CD8-positive, alpha-beta memory T cell (primary cell): Measurements from ENCODE around the gene COQ10B. TPM values are rescaled to one million over a fixed set of nuclear protein-coding genes. Genes with fewer than 3 reads are reported as not detected.

Source experiments
- CTCF ChIA-PET: fragments of 350-600 bp; sonication (Branson Sonifier 250); formaldehyde crosslinking; loops from one replicate; lab custom pipeline; 2021; ENCODE audit warnings: antibody characterized with exemption; lab: Charles Lee
- POLR2A ChIA-PET: fragments of 350-600 bp; sonication (Branson Sonifier 250); formaldehyde crosslinking; loops from one replicate; lab custom pipeline; 2021; ENCODE audit warnings: antibody characterized with exemption; lab: Charles Lee
- DNase-seq, 5 donors: peaks; one replicate each; pipeline versions ENCODE4 v3.0.0 to v3.0.0-alpha.2; 2020 to 2022; ENCODE audit warnings: mixed read lengths in 1 of 5
- H3K27ac ChIP-seq: one replicate; pipeline ENCODE4 v1.7.0; 2013; ENCODE audit warnings: low read depth, mild to moderate bottlenecking, low read length, moderate library complexity
- H3K27me3 ChIP-seq: 2 replicates; pipeline ENCODE4 v1.7.0; 2013; ENCODE audit warnings: low read length, mild to moderate bottlenecking; ENCODE audit not compliant: insufficient read depth, poor library complexity, severe bottlenecking
- H3K36me3 ChIP-seq: 2 replicates; pipeline ENCODE4 v1.7.0; 2013; ENCODE audit warnings: mild to moderate bottlenecking, low read length, moderate library complexity; ENCODE audit not compliant: insufficient read depth
- H3K4me1 ChIP-seq: 2 replicates; pipeline ENCODE4 v1.7.0; 2013; ENCODE audit warnings: mild to moderate bottlenecking, low read length, moderate library complexity; ENCODE audit not compliant: insufficient read depth
- H3K4me3 ChIP-seq: 2 replicates; pipeline ENCODE4 v1.7.0; 2013; ENCODE audit warnings: mild to moderate bottlenecking, low read length
- H3K9me3 ChIP-seq: 2 replicates; pipeline ENCODE4 v1.7.0; 2013; ENCODE audit warnings: mild to moderate bottlenecking, low read length
- H3K27ac Mint-ChIP-seq, 8 donors: one replicate each; pipeline ENCODE4 v1.8.0; 2020 to 2021; ENCODE audit warnings: mixed read lengths in 8 of 8, mild to moderate bottlenecking in 6 of 8, inconsistent platforms in 3 of 8, moderate library complexity in 3 of 8
- H3K27me3 Mint-ChIP-seq, 2 donors: one replicate each; pipeline ENCODE4 v1.8.0; 2020 to 2021; ENCODE audit warnings: mixed read lengths in 2 of 2, mild to moderate bottlenecking in 1 of 2, moderate library complexity in 1 of 2
- H3K36me3 Mint-ChIP-seq, 3 donors: one replicate each; pipeline ENCODE4 v1.8.0; 2020 to 2021; ENCODE audit warnings: mixed read lengths in 3 of 3, inconsistent platforms in 1 of 3, mild to moderate bottlenecking in 1 of 3
- H3K4me1 Mint-ChIP-seq, 3 donors: one replicate each; pipeline ENCODE4 v1.8.0; 2020 to 2021; ENCODE audit warnings: mixed read lengths in 3 of 3, inconsistent platforms in 1 of 3, mild to moderate bottlenecking in 1 of 3
- H3K4me3 Mint-ChIP-seq, 7 donors: one replicate each; pipeline ENCODE4 v1.8.0; 2020 to 2021; ENCODE audit warnings: mixed read lengths in 7 of 7, mild to moderate bottlenecking in 6 of 7, moderate library complexity in 4 of 7, inconsistent platforms in 2 of 7
- H3K9me3 Mint-ChIP-seq, 5 donors: one replicate each; pipeline ENCODE4 v1.8.0; 2020 to 2022; ENCODE audit warnings: mixed read lengths in 5 of 5, mild to moderate bottlenecking in 3 of 5, moderate library complexity in 2 of 5, inconsistent platforms in 1 of 5
- polyA plus RNA-seq: library from polyadenylated mRNA; unstranded; fragments of 300-500 nt; fragmentation: Illumina TruSeq; gene quantifications from one replicate; pipeline ENCODE4 v1.2.3, GENCODE V29; 2021
- total RNA-seq, 2 experiments: library from RNA; stranded (reverse); gene quantifications; one replicate each; pipeline ENCODE4 v1.2.3, GENCODE V29; 2021

COQ10B gene
- total and polyA plus RNA-seq, 3 experiments from 2014 or later = 23.4 to 42.6 (median 23.7) TPM

GRCh38 chr2:197495433-197496134, 42.2 kb downstream of the COQ10B start:
- Mint-ChIP-seq H3K4me3 (no peak overlapping the region), H3K36me3 (peaks cover 0 to 83% (median 8%) of the 10 kb centered on the region in 3 donors), H3K9me3 (no peaks in the 10 kb centered on the region), H3K27ac (peak overlapping the region in 6 of 8 donors; percentile 10 to 88 (median 60)), H3K27me3 (no peaks in the 10 kb centered on the region), H3K4me1 (peaks cover 34 to 58% (median 46%) of the 10 kb centered on the region in 3 donors)
- Histone ChIP-seq H3K4me1 (peaks cover 32% of the 10 kb centered on the region), H3K27me3 (no peaks in the 10 kb centered on the region), H3K27ac (no peak overlapping the region), H3K36me3 (peaks cover 47% of the 10 kb centered on the region), H3K9me3 (no peaks in the 10 kb centered on the region), H3K4me3 (no peak overlapping the region)
- ChIA-PET CTCF (interaction anchor here (1.6 kb wide), 1 partner anchor 42 kb away, joined by 5 read pairs; the partner anchor contains the start of gene COQ10B), POLR2A (interaction anchor here (1.3 kb wide), 1 partner anchor 42 kb away, joined by 3 read pairs; the partner anchor contains the start of gene COQ10B)
- no peak for DNase-seq

- H3K4me1 ChIP-seq = peaks cover 38% of the 10 kb centered on the region
- Mint-ChIP-seq H3K4me1 (peaks cover 43 to 63% (median 57%) of the 10 kb centered on the region in 3 donors), H3K27ac (peak overlapping the region; percentile 58 to 99 (median 91)), H3K36me3 (peaks cover 0 to 78% (median 5%) of the 10 kb centered on the region in 3 donors), H3K9me3 (no peaks in the 10 kb centered on the region), H3K27me3 (no peaks in the 10 kb centered on the region), H3K4me3 (peak overlapping the region in 5 of 7 donors; percentile 42 to 90 (median 87))
- no peaks in the 10 kb centered on the region for H3K27me3 ChIP-seq
- DNase-seq = no peak
- POLR2A ChIA-PET = interaction anchor here (1.3 kb wide), 1 partner anchor 44 kb away, joined by 3 read pairs; the partner anchor contains the start of gene COQ10B
- H3K27ac ChIP-seq = no peak overlapping the region
- H3K4me3 ChIP-seq = no peak overlapping the region
- H3K36me3 ChIP-seq = peaks cover 35% of the 10 kb centered on the region
- H3K9me3 ChIP-seq = no peaks in the 10 kb centered on the region
- CTCF ChIA-PET = interaction anchor here (1.6 kb wide), 1 partner anchor 43 kb away, joined by 5 read pairs; the partner anchor contains the start of gene COQ10B
Observed at GRCh38 chr2:197496695-197497094, 43.3 kb downstream of the COQ10B start.

GRCh38 chr2:197497326-197497725, 44.0 kb downstream of the COQ10B start:
- ChIA-PET CTCF (interaction anchor here (1.0 to 1.6 kb wide), 2 partner anchors 44 to 384 kb away, joined by 3 to 5 read pairs; partner anchors contain the start of gene COQ10B), POLR2A (no interaction called here)
- Histone ChIP-seq H3K27me3 (no peaks in the 10 kb centered on the region), H3K27ac (no peak overlapping the region), H3K4me1 (peaks cover 44% of the 10 kb centered on the region), H3K36me3 (peaks cover 37% of the 10 kb centered on the region), H3K4me3 (peak overlapping the region; percentile 7), H3K9me3 (no peaks in the 10 kb centered on the region)
- DNase-seq = no peak
- peak overlapping the region; percentile 58 to 99 (median 96) for H3K27ac Mint-ChIP-seq
- no peaks in the 10 kb centered on the region for H3K27me3 Mint-ChIP-seq
- H3K4me3 Mint-ChIP-seq = peak overlapping the region; percentile 87 to 99 (median 90)
- peaks cover 50 to 69% (median 63%) of the 10 kb centered on the region in 3 donors for H3K4me1 Mint-ChIP-seq
- H3K9me3 Mint-ChIP-seq = no peaks in the 10 kb centered on the region
- peaks cover 0 to 81% (median 5%) of the 10 kb centered on the region in 3 donors for H3K36me3 Mint-ChIP-seq

GRCh38 chr2:197498235-197498936, 45.0 kb downstream of the COQ10B start:
- peak overlapping the region; percentile 95 for H3K4me3 ChIP-seq
- POLR2A ChIA-PET = interaction anchor here (0.6 to 6.4 kb wide), 4 partner anchors 14 to 63 kb away, joined by 12 to 101 read pairs (median 32); partner anchors contain the start of genes COQ10B, MOB4 and SF3B1
- H3K9me3 Mint-ChIP-seq = no peaks in the 10 kb centered on the region
- peaks cover 52% of the 10 kb centered on the region for H3K4me1 ChIP-seq
- peaks cover 30% of the 10 kb centered on the region for H3K36me3 ChIP-seq
- no peaks in the 10 kb centered on the region for H3K9me3 ChIP-seq
- no peaks in the 10 kb centered on the region for H3K27me3 ChIP-seq
- H3K36me3 Mint-ChIP-seq = peaks cover 0 to 82% (median 5%) of the 10 kb centered on the region in 3 donors
- H3K27ac ChIP-seq = peak overlapping the region; percentile 90
- no peak for DNase-seq
- CTCF ChIA-PET = interaction anchor here (0.8 to 3.4 kb wide), 5 partner anchors 10 to 385 kb away, joined by 3 to 10 read pairs (median 3); partner anchors contain the start of genes COQ10B and MARS2
- H3K27ac Mint-ChIP-seq = peak overlapping the region; percentile 86 to 99 (median 98)
- peaks cover 55 to 74% (median 67%) of the 10 kb centered on the region in 3 donors for H3K4me1 Mint-ChIP-seq
- peak overlapping the region; percentile 87 to 99 (median 90) for H3K4me3 Mint-ChIP-seq
- no peaks in the 10 kb centered on the region for H3K27me3 Mint-ChIP-seq

- Mint-ChIP-seq H3K4me1 (peaks cover 55 to 74% (median 67%) of the 10 kb centered on the region in 3 donors), H3K4me3 (peak overlapping the region; percentile 87 to 99 (median 90)), H3K27me3 (no peaks in the 10 kb centered on the region), H3K36me3 (peaks cover 0 to 82% (median 5%) of the 10 kb centered on the region in 3 donors), H3K9me3 (no peaks in the 10 kb centered on the region), H3K27ac (peak overlapping the region; percentile 86 to 99 (median 98))
- ChIA-PET POLR2A (interaction anchor here (0.6 to 6.4 kb wide), 9 partner anchors 15 to 207 kb away, joined by 3 to 101 read pairs (median 12); partner anchors contain the start of genes COQ10B, MARS2, MOB4 and SF3B1), CTCF (interaction anchor here (1.2 to 3.4 kb wide), 6 partner anchors 9 to 207 kb away, joined by 3 to 14 read pairs (median 6); partner anchors contain the start of genes COQ10B, MARS2 and MOB4)
- Histone ChIP-seq H3K4me1 (peaks cover 52% of the 10 kb centered on the region), H3K27ac (peak overlapping the region; percentile 90), H3K36me3 (peaks cover 28% of the 10 kb centered on the region), H3K27me3 (no peaks in the 10 kb centered on the region), H3K9me3 (no peaks in the 10 kb centered on the region), H3K4me3 (peak overlapping the region; percentile 95)
- peak; percentile 34 to 68 (median 38) for DNase-seq
Observed at GRCh38 chr2:197498937-197499593, 45.7 kb downstream of the COQ10B start.

GRCh38 chr2:197499594-197500502, 46.5 kb downstream of the COQ10B start, which contains the start of the genes HSPD1 and HSPE1:
Gene HSPD1, minus strand, starts transcription at chr2:197499840. Its CDS starts 992 bp downstream, at chr2:197498848.
Gene HSPE1, plus strand, starts transcription at chr2:197500379. Its CDS starts 58 bp downstream, at chr2:197500437.
- peaks cover 0 to 82% (median 1%) of the 10 kb centered on the region in 3 donors for H3K36me3 Mint-ChIP-seq
- POLR2A ChIA-PET = interaction anchor here (0.5 to 6.4 kb wide), 11 partner anchors 15 to 373 kb away, joined by 3 to 101 read pairs (median 3); partner anchors contain the start of genes COQ10B, MARS2, MOB4 and SF3B1
- H3K4me3 ChIP-seq = peak within 1 kb of the TSS; percentile 95
- H3K9me3 Mint-ChIP-seq = no peaks in the 10 kb centered on the region
- H3K4me1 ChIP-seq = peaks cover 52% of the 10 kb centered on the region
- no peaks in the 10 kb centered on the region for H3K27me3 ChIP-seq
- peak within 1 kb of the TSS; percentile 87 to 99 (median 90) for H3K4me3 Mint-ChIP-seq
- DNase-seq = peak; percentile 96 to 98 (median 97)
- H3K27me3 Mint-ChIP-seq = no peaks in the 10 kb centered on the region
- H3K36me3 ChIP-seq = peaks cover 20% of the 10 kb centered on the region
- H3K4me1 Mint-ChIP-seq = peaks cover 55 to 70% (median 68%) of the 10 kb centered on the region in 3 donors
- no peaks in the 10 kb centered on the region for H3K9me3 ChIP-seq
- H3K27ac ChIP-seq = peak within 1 kb of the TSS; percentile 90
- CTCF ChIA-PET = interaction anchor here (0.6 to 3.4 kb wide), 10 partner anchors 9 to 206 kb away, joined by 3 to 14 read pairs (median 4); partner anchors contain the start of genes COQ10B, MARS2, MOB4 and SF3B1
- H3K27ac Mint-ChIP-seq = peak within 1 kb of the TSS; percentile 86 to 99 (median 98)
